ENCODE measurements around the gene SP100. TPM values are rescaled to one million over a fixed set of nuclear protein-coding genes. Genes with fewer than 3 reads are reported as not detected.
"Not testable (repeated sequence)": the region's sequence is repeated elsewhere in the genome, so short reads cannot be mapped to it uniquely, and the experiment has no call there.

Gene SP100
- total and polyA plus RNA-seq, 7 experiments from 2014 or later, result 103 to 391 (median 211) TPM

- Histone ChIP-seq H3K27ac (ENCODE audit: low read depth, low read length) (no peak overlapping the region), H3K36me3 (ENCODE audit: control insufficient read depth in 2 of 3, insufficient read depth in 3 of 3, low read length in 3 of 3) (peaks cover 17 to 77% (median 22%) of the 10 kb centered on the region in 3 experiments), H3K9me3 (ENCODE audit: control insufficient read depth in 2 of 3, low read length in 3 of 3) (peaks cover 0 to 13% (median 0%) of the 10 kb centered on the region in 3 experiments), H3K4me3 (ENCODE audit: low read length) (no peak overlapping the region), H3K4me1 (ENCODE audit: control insufficient read depth in 2 of 2, insufficient read depth in 2 of 2, low read length in 2 of 2) (no peaks in the 10 kb centered on the region), H3K27me3 (ENCODE audit: control insufficient read depth in 2 of 2, insufficient read depth in 2 of 2, low read length in 2 of 2) (no peaks in the 10 kb centered on the region)
- Mint-ChIP-seq H3K27me3 (no peaks in the 10 kb centered on the region), H3K9me3 (peaks cover 0 to 13% (median 3%) of the 10 kb centered on the region in 11 donors), H3K36me3 (peaks cover 46 to 82% (median 61%) of the 10 kb centered on the region in 5 donors), H3K27ac (peak overlapping the region in 6 of 9 donors; percentile 0 to 58 (median 16)), H3K4me3 (no peak overlapping the region), H3K4me1 (peaks cover 0 to 4% (median 3%) of the 10 kb centered on the region in 7 donors)
- POLR2A ChIA-PET, result no interaction called here
- ATAC-seq (no peak), DNase-seq (no peak)
- CTCF ChIA-PET, result no interaction called here
- intact Hi-C loops (cut with micrococcal nuclease), result no loop called here
These were observed 16.0 kb upstream of the SP100 start for GRCh38 chr2:230400041-230400440.

GRCh38 chr2:230400454-230400853, 15.5 kb upstream of the SP100 start:
- DNase-seq (no peak), ATAC-seq (no peak)
- Histone ChIP-seq H3K9me3 (ENCODE audit: control insufficient read depth in 2 of 3, low read length in 3 of 3) (peaks cover 0 to 10% (median 0%) of the 10 kb centered on the region in 3 experiments), H3K27me3 (ENCODE audit: control insufficient read depth in 2 of 2, insufficient read depth in 2 of 2, low read length in 2 of 2) (no peaks in the 10 kb centered on the region), H3K36me3 (ENCODE audit: control insufficient read depth in 2 of 3, insufficient read depth in 3 of 3, low read length in 3 of 3) (peaks cover 14 to 76% (median 19%) of the 10 kb centered on the region in 3 experiments), H3K4me3 (ENCODE audit: low read length) (no peak overlapping the region), H3K27ac (ENCODE audit: low read depth, low read length) (no peak overlapping the region), H3K4me1 (ENCODE audit: control insufficient read depth in 2 of 2, insufficient read depth in 2 of 2, low read length in 2 of 2) (no peaks in the 10 kb centered on the region)
- peaks cover 46 to 82% (median 62%) of the 10 kb centered on the region in 5 donors for H3K36me3 Mint-ChIP-seq
- peak overlapping the region in 2 of 9 donors; percentile 12 to 21 for H3K27ac Mint-ChIP-seq
- peaks cover 0 to 4% (median 3%) of the 10 kb centered on the region in 7 donors for H3K4me1 Mint-ChIP-seq
- ChIA-PET POLR2A (no interaction called here), CTCF (no interaction called here)
- H3K4me3 Mint-ChIP-seq, result no peak overlapping the region
- intact Hi-C loops (cut with micrococcal nuclease), result no loop called here
- no peaks in the 10 kb centered on the region for H3K27me3 Mint-ChIP-seq
- peaks cover 0 to 11% (median 3%) of the 10 kb centered on the region in 11 donors for H3K9me3 Mint-ChIP-seq

- H3K9me3 Mint-ChIP-seq; H3K9me3 ChIP-seq (ENCODE audit: control insufficient read depth in 2 of 3, low read length in 3 of 3); H3K27ac ChIP-seq (ENCODE audit: low read depth, low read length); H3K27ac Mint-ChIP-seq; H3K4me3 ChIP-seq (ENCODE audit: low read length); CTCF ChIA-PET; H3K27me3 Mint-ChIP-seq; ATAC-seq; H3K4me1 ChIP-seq (ENCODE audit: control insufficient read depth in 2 of 2, insufficient read depth in 2 of 2, low read length in 2 of 2); H3K4me3 Mint-ChIP-seq; DNase-seq; H3K27me3 ChIP-seq (ENCODE audit: control insufficient read depth in 2 of 2, insufficient read depth in 2 of 2, low read length in 2 of 2); H3K4me1 Mint-ChIP-seq; POLR2A ChIA-PET; intact Hi-C loops (cut with micrococcal nuclease): not testable (repeated sequence)
- peaks cover 11 to 75% (median 14%) of the 10 kb centered on the region in 3 experiments for H3K36me3 ChIP-seq (ENCODE audit: control insufficient read depth in 2 of 3, insufficient read depth in 3 of 3, low read length in 3 of 3)
- H3K36me3 Mint-ChIP-seq, result peaks cover 42 to 82% (median 62%) of the 10 kb centered on the region in 5 donors
These were observed 15.0 kb upstream of the SP100 start for GRCh38 chr2:230401026-230401425.

- POLR2A ChIA-PET, result interaction anchor here (0.6 to 1.3 kb wide), 3 partner anchors 11 to 77 kb away, joined by 3 read pairs; partner anchors contain the start of gene SP140L
- intact Hi-C loops (cut with micrococcal nuclease), result no loop called here
- H3K36me3 ChIP-seq (ENCODE audit: control insufficient read depth in 2 of 3, insufficient read depth in 3 of 3, low read length in 3 of 3), result peaks cover 6 to 59% (median 10%) of the 10 kb centered on the region in 3 experiments
- H3K4me3 ChIP-seq (ENCODE audit: low read length), result no peak overlapping the region
- Mint-ChIP-seq H3K27ac (peak overlapping the region in 3 of 9 donors; percentile 28 to 67 (median 28)), H3K4me1 (peaks cover 7 to 27% (median 15%) of the 10 kb centered on the region in 7 donors), H3K9me3 (peaks cover 0 to 3% (median 0%) of the 10 kb centered on the region in 11 donors), H3K27me3 (no peaks in the 10 kb centered on the region), H3K36me3 (peaks cover 35 to 66% (median 52%) of the 10 kb centered on the region in 5 donors), H3K4me3 (no peak overlapping the region)
- H3K4me1 ChIP-seq (ENCODE audit: control insufficient read depth in 2 of 2, insufficient read depth in 2 of 2, low read length in 2 of 2), result no peaks in the 10 kb centered on the region
- no peak overlapping the region for H3K27ac ChIP-seq (ENCODE audit: low read depth, low read length)
- no peaks in the 10 kb centered on the region for H3K9me3 ChIP-seq (ENCODE audit: control insufficient read depth in 2 of 3, low read length in 3 of 3)
- no peak for DNase-seq
- H3K27me3 ChIP-seq (ENCODE audit: control insufficient read depth in 2 of 2, insufficient read depth in 2 of 2, low read length in 2 of 2), result no peaks in the 10 kb centered on the region
- CTCF ChIA-PET, result interaction anchor here (0.5 to 0.7 kb wide), 2 partner anchors 254 to 339 kb away, joined by 3 read pairs; no protein-coding TSS in a partner anchor
- ATAC-seq, result no peak
These were observed 12.3 kb upstream of the SP100 start for GRCh38 chr2:230403746-230404145.

- Histone ChIP-seq H3K27me3 (ENCODE audit: control insufficient read depth in 2 of 2, insufficient read depth in 2 of 2, low read length in 2 of 2) (no peaks in the 10 kb centered on the region), H3K36me3 (ENCODE audit: control insufficient read depth in 2 of 3, insufficient read depth in 3 of 3, low read length in 3 of 3) (peaks cover 0 to 40% (median 0%) of the 10 kb centered on the region in 3 experiments), H3K4me3 (ENCODE audit: low read length) (no peak overlapping the region), H3K4me1 (ENCODE audit: control insufficient read depth in 2 of 2, insufficient read depth in 2 of 2, low read length in 2 of 2) (peaks cover 0 to 3% of the 10 kb centered on the region in 2 donors), H3K27ac (ENCODE audit: low read depth, low read length) (no peak overlapping the region), H3K9me3 (ENCODE audit: control insufficient read depth in 2 of 3, low read length in 3 of 3) (no peaks in the 10 kb centered on the region)
- no peak overlapping the region for H3K4me3 Mint-ChIP-seq
- no peak for DNase-seq
- H3K27ac Mint-ChIP-seq, result peak overlapping the region in 4 of 9 donors; percentile 20 to 99 (median 40)
- peaks cover 0 to 3% (median 0%) of the 10 kb centered on the region in 11 donors for H3K9me3 Mint-ChIP-seq
- H3K36me3 Mint-ChIP-seq, result peaks cover 28 to 54% (median 39%) of the 10 kb centered on the region in 5 donors
- ChIA-PET POLR2A (no interaction called here), CTCF (no interaction called here)
- intact Hi-C loops (cut with micrococcal nuclease), result loop anchor here in 1 of 2 donors (5.0 kb wide), 1 partner anchor 36 kb away; no protein-coding TSS in a partner anchor
- no peaks in the 10 kb centered on the region for H3K27me3 Mint-ChIP-seq
- peaks cover 11 to 47% (median 35%) of the 10 kb centered on the region in 7 donors for H3K4me1 Mint-ChIP-seq
- ATAC-seq, result no peak
These were observed 10.2 kb upstream of the SP100 start for GRCh38 chr2:230405824-230406223.

GRCh38 chr2:230408244-230408842, 7.7 kb upstream of the SP100 start:
- POLR2A ChIA-PET, result interaction anchor here (2.0 kb wide), 1 partner anchor 9 kb away, joined by 7 read pairs; no protein-coding TSS in a partner anchor
- intact Hi-C loops (cut with micrococcal nuclease), result loop anchor here in 1 of 2 donors (5.0 kb wide), 1 partner anchor 34 kb away; no protein-coding TSS in a partner anchor
- no peaks in the 10 kb centered on the region for H3K9me3 ChIP-seq (ENCODE audit: control insufficient read depth in 2 of 3, low read length in 3 of 3)
- Mint-ChIP-seq H3K9me3 (peaks cover 0 to 3% (median 0%) of the 10 kb centered on the region in 11 donors), H3K4me1 (peaks cover 22 to 69% (median 58%) of the 10 kb centered on the region in 7 donors), H3K36me3 (peaks cover 27 to 43% (median 34%) of the 10 kb centered on the region in 5 donors), H3K4me3 (peak overlapping the region in 2 of 10 donors; percentile 8 to 30), H3K27ac (peak overlapping the region; percentile 52 to 99 (median 86)), H3K27me3 (no peaks in the 10 kb centered on the region)
- peaks cover 13 to 15% of the 10 kb centered on the region in 2 donors for H3K4me1 ChIP-seq (ENCODE audit: control insufficient read depth in 2 of 2, insufficient read depth in 2 of 2, low read length in 2 of 2)
- CTCF ChIA-PET, result interaction anchor here (0.8 kb wide), 1 partner anchor 202 kb away, joined by 3 read pairs; no protein-coding TSS in a partner anchor
- peaks cover 0 to 28% (median 0%) of the 10 kb centered on the region in 3 experiments for H3K36me3 ChIP-seq (ENCODE audit: control insufficient read depth in 2 of 3, insufficient read depth in 3 of 3, low read length in 3 of 3)
- ATAC-seq, result no peak
- no peak overlapping the region for H3K4me3 ChIP-seq (ENCODE audit: low read length)
- H3K27ac ChIP-seq (ENCODE audit: low read depth, low read length), result peak overlapping the region; percentile 30
- no peaks in the 10 kb centered on the region for H3K27me3 ChIP-seq (ENCODE audit: control insufficient read depth in 2 of 2, insufficient read depth in 2 of 2, low read length in 2 of 2)
- no peak for DNase-seq

Measured in naive thymus-derived CD4-positive, alpha-beta T cell (primary cell).